Upper lobe of left lung (tissue), 6 donors: ENCODE data around the gene ARFGAP2. TPM values are rescaled to one million over a fixed set of nuclear protein-coding genes. Genes with fewer than 3 reads are reported as not detected.

Experiments used
- ATAC-seq, 2 donors: fragments of 200-7000 bp; cut with Tn5 transposase; one replicate each; pipeline ENCODE4 v1.9.1; 2022; ENCODE audit warnings: mild to moderate bottlenecking in 2 of 2, moderate library complexity in 2 of 2; ENCODE audit not compliant: low FRiP score in 2 of 2
- DNase-seq, 2 donors: peaks; one replicate each; pipeline ENCODE4 v3.0.0-alpha.2; 2019 to 2020
- H3K27ac ChIP-seq, 4 donors: fragments of 200-600 bp; sonication (generic); one replicate each; pipeline ENCODE4 v1.5.1; 2016 to 2019
- H3K27me3 ChIP-seq, 4 donors: fragments of 200-600 bp; sonication (generic); one replicate each; pipeline ENCODE4 v1.5.1; 2017 to 2019
- H3K36me3 ChIP-seq, 4 donors: fragments of 200-600 bp; sonication (generic); one replicate each; pipeline ENCODE4 v1.5.1; 2016 to 2019
- H3K4me1 ChIP-seq, 4 donors: fragments of 200-600 bp; sonication (generic); one replicate each; pipeline ENCODE4 v1.5.1; 2018 to 2019
- H3K4me3 ChIP-seq, 4 donors: fragments of 200-600 bp; sonication (generic); one replicate each; pipeline ENCODE4 v1.5.1; 2017 to 2019; ENCODE audit warnings: mild to moderate bottlenecking in 2 of 4, moderate library complexity in 1 of 4
- H3K9me3 ChIP-seq, 4 donors: fragments of 200-600 bp; sonication (generic); one replicate each; pipeline ENCODE4 v1.5.1; 2018 to 2019
- EP300 ChIP-seq, 4 donors: sonication (generic); formaldehyde crosslinking; IDR thresholded peaks; one replicate each; pipeline ENCODE4 v1.5.1; 2017; ENCODE audit warnings: antibody characterized with exemption in 4 of 4, control low read depth in 2 of 4
- POLR2A ChIP-seq, 4 donors: fragments of 450-650 bp; IDR thresholded peaks; one replicate each; pipeline ENCODE4 v1.5.1; 2016 to 2017; ENCODE audit warnings: antibody characterized with exemption in 4 of 4, mild to moderate bottlenecking in 2 of 4
- POLR2AphosphoS5 ChIP-seq, 2 donors: sonication (generic); formaldehyde crosslinking; IDR thresholded peaks; one replicate each; pipeline ENCODE4 v1.5.1; 2017; ENCODE audit warnings: antibody characterized with exemption in 2 of 2
- WGBS, 2 donors: methylation state at CpG; one replicate each; pipeline ENCODE4 v1.1.5; 2017 to 2018; 5-methylcytosine and 5-hydroxymethylcytosine counted together
- total RNA-seq, 6 donors: library from RNA; depleted of rRNA in 4 of 6; stranded (reverse); fragments of >200 nt in 4 of 6; gene quantifications; one replicate each; pipeline versions ENCODE4 v1.1.0 to v1.2.1, GENCODE V29; 2016 to 2021
- TF ChIP-seq, protein P1 (sequence below), 6 experiments: fragments of 450-650 bp in 4 of 6; fragments of 200-600 bp in 2 of 6; sonication (generic) in 2 of 6; IDR thresholded peaks; one replicate each; pipeline ENCODE4 v1.5.1; 2016 to 2019; ENCODE audit warnings: antibody characterized with exemption in 6 of 6
- donor health status: DM: no; HTN: no; CAD: no; lungs with moderate emphysema.
- donor health status: DM: no; HTN: yes; CAD: no; lungs with severe emphysema.

Gene ARFGAP2
- total RNA-seq, 6 donors from 2014 or later = 93.6 to 257 (median 110) TPM

DNA sequence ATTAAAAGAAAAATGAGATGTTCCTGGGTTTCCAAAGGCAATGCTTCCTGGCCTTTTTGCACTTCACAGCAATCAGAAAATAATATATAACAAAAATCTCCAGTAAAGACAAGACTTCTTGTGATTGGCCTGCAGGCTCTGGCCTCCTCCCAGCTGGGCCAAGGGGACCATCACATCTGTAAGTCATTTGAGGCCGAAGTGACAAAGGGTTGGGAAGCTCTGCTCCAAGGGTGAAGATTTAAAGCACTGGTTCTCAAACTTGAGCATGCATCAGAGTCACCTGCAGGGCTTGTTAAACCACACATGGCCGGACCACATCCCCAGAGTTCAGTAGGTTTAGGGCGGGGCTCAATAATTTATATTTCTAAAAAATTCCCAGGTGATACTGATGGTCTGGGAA, 32.1 kb downstream of the ARFGAP2 start:
- Histone ChIP-seq H3K4me1 (peaks cover 0 to 3% (median 1%) of the 10 kb centered on the region in 4 donors), H3K27me3 (no peaks in the 10 kb centered on the region), H3K27ac (no peak overlapping the region), H3K9me3 (no peaks in the 10 kb centered on the region), H3K4me3 (no peak overlapping the region), H3K36me3 (peaks cover 0 to 5% (median 2%) of the 10 kb centered on the region in 4 donors)
- TF ChIP-seq, protein P1, sequence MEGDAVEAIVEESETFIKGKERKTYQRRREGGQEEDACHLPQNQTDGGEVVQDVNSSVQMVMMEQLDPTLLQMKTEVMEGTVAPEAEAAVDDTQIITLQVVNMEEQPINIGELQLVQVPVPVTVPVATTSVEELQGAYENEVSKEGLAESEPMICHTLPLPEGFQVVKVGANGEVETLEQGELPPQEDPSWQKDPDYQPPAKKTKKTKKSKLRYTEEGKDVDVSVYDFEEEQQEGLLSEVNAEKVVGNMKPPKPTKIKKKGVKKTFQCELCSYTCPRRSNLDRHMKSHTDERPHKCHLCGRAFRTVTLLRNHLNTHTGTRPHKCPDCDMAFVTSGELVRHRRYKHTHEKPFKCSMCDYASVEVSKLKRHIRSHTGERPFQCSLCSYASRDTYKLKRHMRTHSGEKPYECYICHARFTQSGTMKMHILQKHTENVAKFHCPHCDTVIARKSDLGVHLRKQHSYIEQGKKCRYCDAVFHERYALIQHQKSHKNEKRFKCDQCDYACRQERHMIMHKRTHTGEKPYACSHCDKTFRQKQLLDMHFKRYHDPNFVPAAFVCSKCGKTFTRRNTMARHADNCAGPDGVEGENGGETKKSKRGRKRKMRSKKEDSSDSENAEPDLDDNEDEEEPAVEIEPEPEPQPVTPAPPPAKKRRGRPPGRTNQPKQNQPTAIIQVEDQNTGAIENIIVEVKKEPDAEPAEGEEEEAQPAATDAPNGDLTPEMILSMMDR (IDR thresholded peaks at IDR 0.05) = no peak
- TF ChIP-seq POLR2A (IDR thresholded peaks at IDR 0.05) (no peak), EP300 (IDR thresholded peaks at IDR 0.05) (no peak), POLR2AphosphoS5 (IDR thresholded peaks at IDR 0.05) (no peak)
- DNase-seq = no peak
- 90 to 93% methylated on average over 3 of the region's 3 CpGs for WGBS, 2 donors
- ATAC-seq = no peak

GRCh38 chr11:47143322-47143721, 33.4 kb downstream of the ARFGAP2 start:
- Histone ChIP-seq H3K9me3 (no peaks in the 10 kb centered on the region), H3K27me3 (no peaks in the 10 kb centered on the region), H3K4me3 (no peak overlapping the region), H3K27ac (no peak overlapping the region), H3K36me3 (peaks cover 0 to 5% (median 2%) of the 10 kb centered on the region in 4 donors), H3K4me1 (peaks cover 0 to 3% (median 0%) of the 10 kb centered on the region in 4 donors)
- WGBS, 2 donors = 64 to 81% methylated on average over 3 of the region's 3 CpGs
- DNase-seq (no peak), ATAC-seq (peak in 1 of 2 donors; percentile 85)
- TF ChIP-seq POLR2A (IDR thresholded peaks at IDR 0.05) (no peak), POLR2AphosphoS5 (IDR thresholded peaks at IDR 0.05) (no peak), EP300 (IDR thresholded peaks at IDR 0.05) (no peak)
- TF ChIP-seq, protein P1 (IDR thresholded peaks at IDR 0.05) = no peak

- 92 to 93% methylated on average over 4 of the region's 4 CpGs for WGBS, 2 donors
- no peak for ATAC-seq
- TF ChIP-seq POLR2A (IDR thresholded peaks at IDR 0.05) (no peak), POLR2AphosphoS5 (IDR thresholded peaks at IDR 0.05) (no peak), EP300 (IDR thresholded peaks at IDR 0.05) (no peak)
- TF ChIP-seq, protein P1 (IDR thresholded peaks at IDR 0.05) = no peak
- H3K27ac ChIP-seq = no peak overlapping the region
- H3K4me3 ChIP-seq = no peak overlapping the region
- no peaks in the 10 kb centered on the region for H3K27me3 ChIP-seq
- no peak for DNase-seq
- H3K4me1 ChIP-seq = peaks cover 0 to 3% (median 0%) of the 10 kb centered on the region in 4 donors
- H3K36me3 ChIP-seq = peaks cover 0 to 12% (median 5%) of the 10 kb centered on the region in 4 donors
- no peaks in the 10 kb centered on the region for H3K9me3 ChIP-seq
Observed at GRCh38 chr11:47139878-47140277, 36.8 kb downstream of the ARFGAP2 start.

GRCh38 chr11:47137476-47137875, 39.2 kb downstream of the ARFGAP2 start:
- TF ChIP-seq POLR2A (IDR thresholded peaks at IDR 0.05) = no peak
- no peak for TF ChIP-seq POLR2AphosphoS5 (IDR thresholded peaks at IDR 0.05)
- TF ChIP-seq, protein P1 (IDR thresholded peaks at IDR 0.05) = no peak
- TF ChIP-seq EP300 (IDR thresholded peaks at IDR 0.05) = no peak
- 95 to 98% methylated on average over 2 of the region's 2 CpGs for WGBS, 2 donors
- Histone ChIP-seq H3K4me1 (no peaks in the 10 kb centered on the region), H3K27ac (no peak overlapping the region), H3K36me3 (peaks cover 0 to 12% (median 4%) of the 10 kb centered on the region in 4 donors), H3K4me3 (no peak overlapping the region), H3K27me3 (no peaks in the 10 kb centered on the region), H3K9me3 (no peaks in the 10 kb centered on the region)
- ATAC-seq = no peak
- no peak for DNase-seq

- no peak overlapping the region for H3K27ac ChIP-seq
- 88 to 91% methylated on average over 3 of the region's 3 CpGs for WGBS, 2 donors
- TF ChIP-seq POLR2AphosphoS5 (IDR thresholded peaks at IDR 0.05) (no peak), EP300 (IDR thresholded peaks at IDR 0.05) (no peak), POLR2A (IDR thresholded peaks at IDR 0.05) (no peak)
- TF ChIP-seq, protein P1 (IDR thresholded peaks at IDR 0.05) = no peak
- DNase-seq = no peak
- H3K27me3 ChIP-seq = no peaks in the 10 kb centered on the region
- no peaks in the 10 kb centered on the region for H3K9me3 ChIP-seq
- ATAC-seq = no peak
- no peak overlapping the region for H3K4me3 ChIP-seq
- H3K36me3 ChIP-seq = peaks cover 0 to 12% (median 4%) of the 10 kb centered on the region in 4 donors
- H3K4me1 ChIP-seq = no peaks in the 10 kb centered on the region
Observed at GRCh38 chr11:47136921-47137320, 39.8 kb downstream of the ARFGAP2 start.
